Coronary artery (tissue), 2 donors: ENCODE data around the gene TRIM66.

Source experiments
- DNase-seq: peaks from one replicate; pipeline ENCODE4 v3.0.0-alpha.2; 2017; ENCODE audit warnings: low spot score
- H3K27ac ChIP-seq, 2 donors: fragments of 200-600 bp; sonication (generic); one replicate each; pipeline ENCODE4 v1.5.1; 2016 to 2019
- H3K4me3 ChIP-seq: fragments of 200-600 bp; sonication (generic); 2 replicates; pipeline ENCODE4 v1.5.1; 2016; ENCODE audit warnings: mild to moderate bottlenecking, moderate library complexity
- CTCF ChIP-seq: fragments of 200-600 bp; sonication (generic); IDR thresholded peaks from one replicate; pipeline ENCODE4 v1.5.1; 2019; ENCODE audit warnings: antibody characterized with exemption

Gene TRIM66

GRCh38 chr11:8601376-8602133 is 80.9 kb downstream of the TRIM66 start:
- TF ChIP-seq CTCF = no peak
- no peak for DNase-seq
- no peak overlapping the region for H3K27ac ChIP-seq

GRCh38 chr11:8598506-8598905 is 84.0 kb downstream of the TRIM66 start:
- Histone ChIP-seq H3K4me3 (no peak overlapping the region), H3K27ac (no peak overlapping the region)
- no peak for TF ChIP-seq CTCF
- DNase-seq = no peak

More at GRCh38 chr11:8601376-8602133, 80.9 kb downstream of the TRIM66 start:
- H3K4me3 ChIP-seq = no peak overlapping the region

- DNase-seq = no peak
- Histone ChIP-seq H3K4me3 (no peak overlapping the region), H3K27ac (no peak overlapping the region)
- no peak for TF ChIP-seq CTCF
Observed at GRCh38 chr11:8597182-8597581, 85.3 kb downstream of the TRIM66 start.

GRCh38 chr11:8596504-8597046 is 85.9 kb downstream of the TRIM66 start:
- no peak overlapping the region for H3K4me3 ChIP-seq

GRCh38 chr11:8593935-8594909 is 88.2 kb downstream of the TRIM66 start, which contains the start of gene STK33:
Gene STK33, minus strand, starts transcription at chr11:8594228. Its CDS starts 119,323 bp downstream, at chr11:8474905.
- Histone ChIP-seq H3K4me3 (peak within 1 kb of the TSS; percentile 69), H3K27ac (no peak within 1 kb of the TSS)
- DNase-seq = no peak
- TF ChIP-seq CTCF = no peak

More at GRCh38 chr11:8596504-8597046, 85.9 kb downstream of the TRIM66 start:
- no peak overlapping the region for H3K27ac ChIP-seq
- TF ChIP-seq CTCF = no peak
- DNase-seq = no peak

- TF ChIP-seq CTCF = no peak
- DNase-seq = no peak
- no peak overlapping the region for H3K27ac ChIP-seq
- peak overlapping the region; percentile 69 for H3K4me3 ChIP-seq
Observed at GRCh38 chr11:8593455-8593854, 89.0 kb downstream of the TRIM66 start.
